SU-DHL-6 (cell line): ENCODE data around the gene PHGDH.

Experiments used
- H2AFZ ChIP-seq: fragments of 200-600 bp; sonication (generic); 2 replicates; pipeline ENCODE4 v1.6.1; 2014; ENCODE audit warnings: low read depth, mild to moderate bottlenecking, moderate library complexity, mixed read lengths, antibody characterized with exemption, low read length; ENCODE audit not compliant: severe bottlenecking
- H3F3A ChIP-seq: fragments of 200-600 bp; shearing (Covaris generic); 2 replicates; pipeline ENCODE4 v1.6.0; 2016; ENCODE audit warnings: antibody characterized with exemption, mild to moderate bottlenecking; ENCODE audit not compliant: insufficient read depth
- H3K27ac ChIP-seq: fragments of 200-600 bp; sonication (generic); 2 replicates; pipeline ENCODE4 v1.5.1; 2016; ENCODE audit warnings: low read depth, mild to moderate bottlenecking, low read length, moderate library complexity, mixed read lengths
- H3K27me3 ChIP-seq: fragments of 200-600 bp; sonication (generic), shearing (Covaris generic); 2 replicates; pipeline ENCODE4 v1.6.0; 2014; ENCODE audit warnings: mild to moderate bottlenecking, low read length
- H3K36me3 ChIP-seq: fragments of 200-600 bp; sonication (generic); 2 replicates; pipeline ENCODE4 v1.6.1; 2014; ENCODE audit warnings: mild to moderate bottlenecking, low read length, mixed read lengths
- H3K4me2 ChIP-seq: fragments of 300-600, 200-600 bp; shearing (Covaris generic), sonication (generic); 2 replicates; pipeline ENCODE4 v1.6.0; 2014; ENCODE audit warnings: low read length, low read depth, mild to moderate bottlenecking; ENCODE audit not compliant: poor library complexity, severe bottlenecking
- H3K4me3 ChIP-seq: fragments of 200-600 bp; sonication (generic); 2 replicates; pipeline ENCODE4 v1.5.1; 2014; ENCODE audit warnings: antibody characterized with exemption, low read length, mild to moderate bottlenecking, mixed read lengths; ENCODE audit not compliant: insufficient read depth, poor library complexity, severe bottlenecking
- H3K79me2 ChIP-seq: fragments of 200-600 bp; sonication (generic); 2 replicates; pipeline ENCODE4 v1.6.1; 2014; ENCODE audit warnings: mild to moderate bottlenecking, low read length, moderate library complexity; ENCODE audit not compliant: insufficient read depth
- H3K9ac ChIP-seq: fragments of 200-600 bp; sonication (generic); 2 replicates; pipeline ENCODE4 v1.7.0; 2014; ENCODE audit warnings: mild to moderate bottlenecking, low read length
- H3K9me2 ChIP-seq: fragments of 200-600 bp; sonication (generic); replicated peaks from 2 replicates; pipeline ENCODE4 v1.6.1; 2014; ENCODE audit warnings: low read length; ENCODE audit not compliant: insufficient read depth
- H3K9me3 ChIP-seq: fragments of 200-600 bp; sonication (generic); 2 replicates; pipeline ENCODE4 v1.6.1; 2014; ENCODE audit warnings: low read length, mixed read lengths; ENCODE audit not compliant: insufficient read depth
- H4K20me1 ChIP-seq: fragments of 200-600 bp; sonication (generic); 2 replicates; pipeline ENCODE4 v1.6.1; 2014; ENCODE audit warnings: low read depth, mild to moderate bottlenecking, antibody characterized with exemption, low read length, moderate library complexity, mixed read lengths
- EZH2phosphoT487 ChIP-seq: fragments of 200-600 bp; sonication (generic), shearing (Covaris generic); conservative IDR thresholded peaks from 2 replicates; pipeline ENCODE4 v1.6.1; 2018; ENCODE audit warnings: mild to moderate bottlenecking, antibody characterized with exemption, low read length, moderate library complexity, mixed read lengths
- TF ChIP-seq, protein P1 (sequence below): fragments of 200-600 bp; sonication (generic); IDR thresholded peaks from one replicate; pipeline ENCODE4 v1.5.1; 2017; ENCODE audit warnings: antibody characterized with exemption, mild to moderate bottlenecking, low read length, moderate library complexity; ENCODE audit not compliant: insufficient read depth, poor library complexity, severe bottlenecking

The PHGDH gene

DNA sequence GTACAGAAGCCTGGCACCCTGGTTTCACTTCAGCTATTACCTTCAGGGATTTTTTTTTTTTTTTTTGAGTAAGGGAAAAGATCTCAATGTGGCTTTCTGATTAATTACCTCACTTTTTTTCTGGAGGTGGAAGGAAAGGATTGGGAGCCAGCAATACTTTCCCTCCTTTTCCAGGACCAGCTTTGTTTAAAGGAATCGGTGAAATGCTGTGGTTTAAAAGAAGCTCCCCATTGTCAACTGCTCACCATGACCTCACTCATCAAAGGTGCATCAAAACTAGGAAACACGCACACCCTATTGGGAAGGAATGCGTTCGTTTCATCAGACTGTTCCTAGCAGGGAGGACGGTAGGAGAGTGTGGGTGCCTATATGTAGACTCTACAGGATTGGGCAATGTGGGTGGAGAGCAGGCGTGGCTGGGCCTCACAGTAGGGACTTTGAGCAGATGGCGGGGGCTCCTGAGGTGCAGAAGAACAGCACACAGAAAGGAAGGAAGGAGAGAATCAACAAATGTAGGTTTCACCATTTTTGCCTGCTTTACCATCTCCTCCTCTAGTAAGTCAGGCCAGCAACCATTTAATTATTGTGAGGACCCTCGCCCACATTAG, 13.0 kb downstream of the PHGDH start:
- H3K9me3 ChIP-seq, result no peaks in the 10 kb centered on the region
- peaks cover 10% of the 10 kb centered on the region; the same call in 1 of the 2 replicates for H3K36me3 ChIP-seq
- no peaks in the 10 kb centered on the region for H3K9me2 ChIP-seq
- peaks cover 16% of the 10 kb centered on the region for H3K79me2 ChIP-seq
- H3K9ac ChIP-seq, result no peak overlapping the region
- H3K4me3 ChIP-seq, result no peak overlapping the region
- H3K27ac ChIP-seq, result no peak overlapping the region
- H3K4me2 ChIP-seq, result no peak overlapping the region
- H4K20me1 ChIP-seq, result peaks cover 11% of the 10 kb centered on the region; the same call in 1 of the 2 replicates
- no peaks in the 10 kb centered on the region for H3F3A ChIP-seq
- H3K27me3 ChIP-seq, result no peaks in the 10 kb centered on the region
- no peak for TF ChIP-seq EZH2phosphoT487
- TF ChIP-seq, protein P1, sequence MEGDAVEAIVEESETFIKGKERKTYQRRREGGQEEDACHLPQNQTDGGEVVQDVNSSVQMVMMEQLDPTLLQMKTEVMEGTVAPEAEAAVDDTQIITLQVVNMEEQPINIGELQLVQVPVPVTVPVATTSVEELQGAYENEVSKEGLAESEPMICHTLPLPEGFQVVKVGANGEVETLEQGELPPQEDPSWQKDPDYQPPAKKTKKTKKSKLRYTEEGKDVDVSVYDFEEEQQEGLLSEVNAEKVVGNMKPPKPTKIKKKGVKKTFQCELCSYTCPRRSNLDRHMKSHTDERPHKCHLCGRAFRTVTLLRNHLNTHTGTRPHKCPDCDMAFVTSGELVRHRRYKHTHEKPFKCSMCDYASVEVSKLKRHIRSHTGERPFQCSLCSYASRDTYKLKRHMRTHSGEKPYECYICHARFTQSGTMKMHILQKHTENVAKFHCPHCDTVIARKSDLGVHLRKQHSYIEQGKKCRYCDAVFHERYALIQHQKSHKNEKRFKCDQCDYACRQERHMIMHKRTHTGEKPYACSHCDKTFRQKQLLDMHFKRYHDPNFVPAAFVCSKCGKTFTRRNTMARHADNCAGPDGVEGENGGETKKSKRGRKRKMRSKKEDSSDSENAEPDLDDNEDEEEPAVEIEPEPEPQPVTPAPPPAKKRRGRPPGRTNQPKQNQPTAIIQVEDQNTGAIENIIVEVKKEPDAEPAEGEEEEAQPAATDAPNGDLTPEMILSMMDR, result no peak
- H2AFZ ChIP-seq, result no peak overlapping the region

DNA sequence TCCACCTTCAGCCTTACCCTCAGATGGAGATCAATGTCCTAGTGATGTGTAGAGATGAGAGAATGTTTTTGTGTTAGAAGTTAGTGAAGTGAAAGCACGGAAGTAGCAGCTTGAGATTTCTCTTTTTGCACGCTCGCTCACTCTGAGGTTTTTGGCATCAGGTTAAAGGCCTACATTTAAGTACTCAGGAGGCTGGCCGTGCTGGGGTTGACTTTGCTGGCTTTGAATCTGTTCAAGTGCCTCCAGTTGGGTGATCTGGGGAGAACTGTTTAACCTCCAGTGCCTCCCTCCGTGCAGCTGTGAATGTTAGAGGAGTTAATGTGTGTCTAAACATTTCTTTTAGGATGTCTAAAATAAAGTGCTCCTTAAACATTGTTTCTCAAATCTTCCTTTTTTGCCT, 13.9 kb downstream of the PHGDH start:
- H2AFZ ChIP-seq, result no peak overlapping the region
- TF ChIP-seq EZH2phosphoT487, result no peak
- TF ChIP-seq, protein P1, result no peak
- H4K20me1 ChIP-seq, result peaks cover 4% of the 10 kb centered on the region; the same call in 1 of the 2 replicates
- H3K9ac ChIP-seq, result no peak overlapping the region
- H3K27ac ChIP-seq, result no peak overlapping the region
- no peaks in the 10 kb centered on the region for H3K9me3 ChIP-seq
- no peak overlapping the region for H3K4me2 ChIP-seq
- H3F3A ChIP-seq, result no peaks in the 10 kb centered on the region
- H3K4me3 ChIP-seq, result no peak overlapping the region
- peaks cover 7% of the 10 kb centered on the region; the same call in 1 of the 2 replicates for H3K79me2 ChIP-seq
- no peaks in the 10 kb centered on the region for H3K27me3 ChIP-seq
- no peaks in the 10 kb centered on the region for H3K9me2 ChIP-seq
- H3K36me3 ChIP-seq, result peaks cover 19% of the 10 kb centered on the region

DNA sequence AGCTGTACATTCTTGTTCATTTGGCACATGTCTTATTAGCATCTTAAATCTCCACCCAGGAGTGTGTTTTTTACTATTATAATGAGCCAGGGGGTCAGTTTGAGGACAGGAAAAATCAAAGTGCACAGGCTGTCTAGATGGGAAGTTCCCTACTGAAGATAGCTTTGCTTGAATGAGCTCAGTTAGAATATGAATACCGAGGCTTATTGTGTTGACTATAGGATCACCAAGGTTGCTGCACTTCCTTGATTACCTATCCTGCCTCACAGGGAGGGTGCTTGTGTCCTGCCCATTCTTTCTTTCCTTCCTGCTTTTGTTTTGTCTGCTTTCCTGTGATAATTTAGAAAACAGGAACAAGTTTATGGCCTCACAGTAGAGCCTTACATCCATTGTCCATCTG, 16.3 kb downstream of the PHGDH start:
- Histone ChIP-seq H3K9me3 (no peaks in the 10 kb centered on the region), H2AFZ (no peak overlapping the region), H3F3A (no peaks in the 10 kb centered on the region), H3K9ac (no peak overlapping the region), H3K9me2 (no peaks in the 10 kb centered on the region), H3K4me2 (no peak overlapping the region), H3K27me3 (no peaks in the 10 kb centered on the region), H3K36me3 (peaks cover 29% of the 10 kb centered on the region), H4K20me1 (no peaks in the 10 kb centered on the region; the same call in 1 of the 2 replicates), H3K4me3 (no peak overlapping the region), H3K79me2 (no peaks in the 10 kb centered on the region), H3K27ac (no peak overlapping the region)
- TF ChIP-seq, protein P1, result no peak
- no peak for TF ChIP-seq EZH2phosphoT487
